ENCODE results near the gene CLMP. TPM values are rescaled to one million over a fixed set of nuclear protein-coding genes. Genes with fewer than 3 reads are reported as not detected.

The CLMP gene
- total RNA-seq, 1 donor from 2014 or later: 6.6 TPM

DNA sequence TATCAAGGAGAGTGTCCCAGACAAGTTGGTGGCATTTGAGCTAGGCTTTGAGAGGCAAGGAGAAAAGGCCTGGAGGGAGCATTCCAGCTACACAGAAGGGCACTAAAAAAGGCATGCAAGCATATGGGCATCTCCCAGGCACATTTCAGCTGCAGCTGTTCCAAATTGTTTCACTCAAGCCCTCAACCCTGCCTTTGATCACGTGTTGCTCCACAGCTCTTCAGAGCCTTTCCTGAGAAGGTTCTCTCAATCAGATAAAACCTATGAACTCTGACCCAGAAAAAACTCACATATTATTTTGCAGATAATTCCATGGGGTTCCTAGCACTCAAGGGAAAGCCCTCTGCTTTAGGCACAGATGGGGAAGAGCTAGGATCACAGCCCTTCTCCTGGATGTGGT, 108.7 kb downstream of the CLMP start:
- H3K4me1 Mint-ChIP-seq (ENCODE audit: low read depth): peaks cover 12% of the 10 kb centered on the region
- TF ChIP-seq, protein P1, sequence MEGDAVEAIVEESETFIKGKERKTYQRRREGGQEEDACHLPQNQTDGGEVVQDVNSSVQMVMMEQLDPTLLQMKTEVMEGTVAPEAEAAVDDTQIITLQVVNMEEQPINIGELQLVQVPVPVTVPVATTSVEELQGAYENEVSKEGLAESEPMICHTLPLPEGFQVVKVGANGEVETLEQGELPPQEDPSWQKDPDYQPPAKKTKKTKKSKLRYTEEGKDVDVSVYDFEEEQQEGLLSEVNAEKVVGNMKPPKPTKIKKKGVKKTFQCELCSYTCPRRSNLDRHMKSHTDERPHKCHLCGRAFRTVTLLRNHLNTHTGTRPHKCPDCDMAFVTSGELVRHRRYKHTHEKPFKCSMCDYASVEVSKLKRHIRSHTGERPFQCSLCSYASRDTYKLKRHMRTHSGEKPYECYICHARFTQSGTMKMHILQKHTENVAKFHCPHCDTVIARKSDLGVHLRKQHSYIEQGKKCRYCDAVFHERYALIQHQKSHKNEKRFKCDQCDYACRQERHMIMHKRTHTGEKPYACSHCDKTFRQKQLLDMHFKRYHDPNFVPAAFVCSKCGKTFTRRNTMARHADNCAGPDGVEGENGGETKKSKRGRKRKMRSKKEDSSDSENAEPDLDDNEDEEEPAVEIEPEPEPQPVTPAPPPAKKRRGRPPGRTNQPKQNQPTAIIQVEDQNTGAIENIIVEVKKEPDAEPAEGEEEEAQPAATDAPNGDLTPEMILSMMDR (IDR thresholded peaks at IDR 0.05): no peak
- no peaks in the 10 kb centered on the region for H3K36me3 Mint-ChIP-seq (ENCODE audit: low read depth)
- H3K27me3 Mint-ChIP-seq (ENCODE audit: low read depth): no peaks in the 10 kb centered on the region
- DNase-seq (ENCODE audit: low spot score): no peak
- no peak overlapping the region for H3K27ac Mint-ChIP-seq (ENCODE audit: unreplicated experiment)
- peaks cover 4% of the 10 kb centered on the region for H3K9me3 Mint-ChIP-seq (ENCODE audit: low read depth)
- no peak overlapping the region for H3K4me3 Mint-ChIP-seq (ENCODE audit: unreplicated experiment)

DNA sequence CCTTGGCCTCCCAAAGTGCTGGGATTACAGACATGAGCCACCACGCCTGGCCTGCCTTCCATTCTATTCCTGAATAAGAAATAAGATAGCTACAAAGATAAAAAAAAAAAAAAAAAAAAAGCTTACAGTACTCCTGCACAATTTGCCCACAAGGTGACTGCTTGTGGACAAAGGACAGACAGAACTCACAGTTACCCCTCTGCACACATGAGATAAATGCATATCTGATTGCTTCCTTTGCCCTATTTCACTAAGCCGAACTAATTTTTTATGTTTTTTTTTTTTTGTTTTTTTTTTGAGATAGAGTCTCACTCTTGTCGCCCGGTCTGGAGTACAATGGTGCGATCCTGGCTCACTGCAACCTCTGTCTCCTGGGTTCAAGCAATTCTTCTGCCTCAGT, 109.6 kb downstream of the CLMP start:
- TF ChIP-seq, protein P1 (IDR thresholded peaks at IDR 0.05): no peak
- DNase-seq (ENCODE audit: low spot score): no peak
- Mint-ChIP-seq H3K27ac (ENCODE audit: unreplicated experiment) (no peak overlapping the region), H3K27me3 (ENCODE audit: low read depth) (no peaks in the 10 kb centered on the region), H3K36me3 (ENCODE audit: low read depth) (no peaks in the 10 kb centered on the region), H3K4me1 (ENCODE audit: low read depth) (peaks cover 12% of the 10 kb centered on the region), H3K4me3 (ENCODE audit: unreplicated experiment) (no peak overlapping the region), H3K9me3 (ENCODE audit: low read depth) (peaks cover 4% of the 10 kb centered on the region)

DNA sequence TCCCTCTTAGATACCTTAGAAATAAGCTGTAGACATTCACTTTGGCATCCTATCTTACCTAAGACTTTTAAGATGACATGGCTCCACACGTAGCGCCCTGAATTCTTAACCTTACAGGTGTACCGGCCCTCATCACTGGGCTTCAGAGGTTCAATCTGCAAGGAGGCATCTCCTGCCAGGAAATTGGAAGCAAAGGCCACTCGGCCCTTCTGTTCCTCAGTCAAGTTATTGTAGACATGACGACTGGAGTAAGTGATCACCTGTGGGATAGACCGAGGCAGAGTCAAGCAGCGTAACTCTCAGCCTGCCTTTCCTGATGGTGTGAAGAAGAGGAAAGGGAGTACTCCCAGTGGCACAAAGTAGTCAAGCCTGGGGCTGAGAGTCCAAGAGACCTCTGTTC, 110.6 kb downstream of the CLMP start:
- no peak for DNase-seq (ENCODE audit: low spot score)
- no peak overlapping the region for H3K27ac Mint-ChIP-seq (ENCODE audit: unreplicated experiment)
- TF ChIP-seq, protein P1 (IDR thresholded peaks at IDR 0.05): no peak

DNA sequence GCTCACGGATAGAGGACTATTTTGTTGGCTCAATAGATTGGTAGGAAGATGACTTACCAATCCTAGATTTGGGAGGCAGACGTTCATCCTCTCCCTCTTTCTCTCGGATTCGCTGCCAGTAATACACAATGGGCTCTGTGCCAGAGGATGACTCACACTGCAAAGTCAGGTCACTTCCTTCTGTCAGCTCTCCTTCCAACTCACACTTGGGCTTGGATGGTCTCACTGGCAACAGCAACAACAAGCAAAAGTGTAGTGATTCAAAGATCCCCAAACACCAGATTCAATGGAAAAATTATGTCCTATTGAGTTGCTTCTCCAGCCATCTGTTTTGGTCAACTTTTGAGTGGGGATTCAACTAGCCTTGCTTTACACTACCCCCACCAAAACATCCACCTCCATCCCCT, 111.4 kb downstream of the CLMP start:
- Mint-ChIP-seq H3K9me3 (ENCODE audit: low read depth) (peaks cover 4% of the 10 kb centered on the region), H3K27ac (ENCODE audit: unreplicated experiment) (peak overlapping the region; percentile 87)
- TF ChIP-seq, protein P1 (IDR thresholded peaks at IDR 0.05): no peak

More for the DNA sequence above, 110.6 kb downstream of the CLMP start:
- no peak overlapping the region for H3K4me3 Mint-ChIP-seq (ENCODE audit: unreplicated experiment)
- no peaks in the 10 kb centered on the region for H3K36me3 Mint-ChIP-seq (ENCODE audit: low read depth)
- peaks cover 12% of the 10 kb centered on the region for H3K4me1 Mint-ChIP-seq (ENCODE audit: low read depth)
- peaks cover 4% of the 10 kb centered on the region for H3K9me3 Mint-ChIP-seq (ENCODE audit: low read depth)
- H3K27me3 Mint-ChIP-seq (ENCODE audit: low read depth): no peaks in the 10 kb centered on the region

DNA sequence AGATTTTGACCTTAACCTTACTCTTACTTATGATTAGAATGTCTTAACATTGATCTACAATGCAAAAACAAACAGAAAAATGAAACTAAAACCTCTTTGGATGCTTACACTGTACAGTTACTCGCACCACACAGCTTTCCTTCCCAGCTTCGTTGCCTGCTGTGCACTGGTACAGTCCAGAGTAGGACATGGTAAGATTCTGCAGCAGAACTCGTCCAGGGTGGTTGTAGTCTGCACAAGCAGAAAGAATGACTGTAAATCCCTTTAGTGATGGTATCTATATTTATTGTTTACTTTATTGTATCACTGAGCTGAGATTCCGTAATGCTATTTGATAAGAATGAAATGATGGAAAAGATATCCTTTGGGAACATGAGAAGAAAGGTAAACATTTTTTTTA, 112.1 kb downstream of the CLMP start:
- no peak overlapping the region for H3K4me3 Mint-ChIP-seq (ENCODE audit: unreplicated experiment)
- TF ChIP-seq, protein P1 (IDR thresholded peaks at IDR 0.05): no peak
- H3K27ac Mint-ChIP-seq (ENCODE audit: unreplicated experiment): no peak overlapping the region
- no peak for DNase-seq (ENCODE audit: low spot score)
- peaks cover 4% of the 10 kb centered on the region for H3K9me3 Mint-ChIP-seq (ENCODE audit: low read depth)
- no peaks in the 10 kb centered on the region for H3K36me3 Mint-ChIP-seq (ENCODE audit: low read depth)
- no peaks in the 10 kb centered on the region for H3K27me3 Mint-ChIP-seq (ENCODE audit: low read depth)
- H3K4me1 Mint-ChIP-seq (ENCODE audit: low read depth): peaks cover 12% of the 10 kb centered on the region

More for the DNA sequence above, 111.4 kb downstream of the CLMP start:
- no peaks in the 10 kb centered on the region for H3K27me3 Mint-ChIP-seq (ENCODE audit: low read depth)
- DNase-seq (ENCODE audit: low spot score): no peak
- H3K4me1 Mint-ChIP-seq (ENCODE audit: low read depth): peaks cover 12% of the 10 kb centered on the region
- H3K4me3 Mint-ChIP-seq (ENCODE audit: unreplicated experiment): no peak overlapping the region
- no peaks in the 10 kb centered on the region for H3K36me3 Mint-ChIP-seq (ENCODE audit: low read depth)

Measured in chondrocyte (in vitro differentiated cells).